DMS 273 treated with DMSO at 0.1 percent for 48 hours (cell line): ENCODE results near the gene FKBP6.
"Not testable (repeated sequence)": the region's sequence is repeated elsewhere in the genome, so short reads cannot be mapped to it uniquely, and the experiment has no call there.

Experiments
- DNase-seq: peaks from one replicate; lab custom pipeline; 2025; lab: John Stamatoyannopoulos, UW

FKBP6 gene

DNA sequence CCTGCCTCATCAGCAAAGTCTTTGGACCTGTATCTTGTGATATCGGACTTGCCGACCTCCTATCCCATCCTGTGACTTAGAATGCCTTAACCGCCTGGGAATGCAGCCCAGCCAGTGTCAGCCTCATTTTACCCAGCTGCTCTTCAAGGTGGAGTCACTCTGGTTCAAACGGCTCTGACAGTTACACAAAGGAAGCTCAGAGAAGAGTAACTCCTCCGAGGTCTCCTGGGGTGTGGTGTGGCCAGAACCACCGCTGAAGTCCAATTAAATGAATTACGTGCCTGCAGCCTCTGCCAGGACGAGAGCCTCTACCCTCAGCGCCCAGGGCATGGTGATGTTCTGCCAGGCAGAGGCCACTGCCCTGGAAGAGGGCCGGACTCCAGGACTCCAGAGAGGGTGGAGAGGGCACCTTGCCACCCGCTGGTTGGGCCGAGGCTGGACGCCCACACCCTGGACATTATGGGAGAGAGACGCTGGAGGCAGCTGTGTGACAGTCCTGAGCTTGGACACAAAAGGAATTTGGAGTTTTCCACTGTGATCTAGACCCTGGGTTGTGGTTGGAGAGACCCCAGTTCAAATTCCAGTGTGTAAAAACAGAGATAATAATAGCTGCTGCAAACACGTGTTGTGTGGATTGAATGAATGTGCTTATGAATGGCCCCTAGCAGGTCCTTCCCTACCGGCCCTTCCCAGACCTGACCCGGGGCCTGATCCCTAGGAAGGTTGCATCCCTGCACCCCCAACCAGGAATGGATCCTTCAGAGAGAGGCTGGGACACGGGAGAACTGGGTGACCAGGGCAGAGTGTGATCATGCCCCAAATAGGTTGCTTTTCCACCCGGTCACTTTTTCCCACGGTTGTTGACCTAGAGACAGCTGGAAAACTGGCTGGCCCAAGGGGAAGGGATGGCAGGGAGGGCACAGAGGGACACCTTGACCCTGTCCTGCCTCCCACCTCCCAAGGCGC is 67.9 kb downstream of the FKBP6 start:
- DNase-seq, result no peak

DNA sequence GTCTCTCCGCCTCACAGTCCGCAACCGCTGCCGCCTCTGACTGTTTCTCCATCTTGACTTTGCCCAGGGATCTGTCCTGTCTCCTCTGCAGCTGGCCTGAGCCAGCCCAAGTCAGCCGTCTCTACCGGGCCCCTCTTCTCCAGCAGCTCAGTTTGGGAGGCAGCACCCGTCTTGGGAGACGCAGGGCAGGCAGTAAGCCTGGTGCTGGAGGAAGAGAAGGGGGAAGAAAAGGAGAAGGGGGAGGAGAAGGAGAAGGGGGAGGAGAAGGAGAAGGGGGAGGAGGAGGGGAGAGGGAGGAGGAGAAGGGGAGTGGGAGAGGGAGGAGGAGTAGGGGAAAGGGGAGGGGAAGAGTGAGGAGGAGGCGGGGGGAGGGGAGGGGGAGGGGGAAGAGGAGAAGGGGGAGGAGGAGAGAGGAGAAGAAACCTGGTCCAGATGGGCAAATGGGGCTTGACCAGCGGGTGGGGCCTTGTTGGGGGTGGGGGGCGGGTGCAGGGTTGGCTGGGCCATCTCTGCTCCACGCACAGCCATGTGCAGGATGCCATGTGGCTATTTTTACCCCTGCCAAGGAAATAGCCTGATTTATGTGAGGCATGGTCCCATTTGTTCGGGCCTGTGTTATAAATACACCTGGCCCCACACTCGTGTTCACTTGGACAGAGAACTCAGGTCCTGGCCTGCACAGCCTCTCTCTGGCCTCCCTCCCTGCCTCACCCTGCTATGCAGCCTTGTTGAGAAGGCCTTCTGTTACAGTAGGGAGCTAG is 69.7 kb downstream of the FKBP6 start:
- DNase-seq, result no peak

DNA sequence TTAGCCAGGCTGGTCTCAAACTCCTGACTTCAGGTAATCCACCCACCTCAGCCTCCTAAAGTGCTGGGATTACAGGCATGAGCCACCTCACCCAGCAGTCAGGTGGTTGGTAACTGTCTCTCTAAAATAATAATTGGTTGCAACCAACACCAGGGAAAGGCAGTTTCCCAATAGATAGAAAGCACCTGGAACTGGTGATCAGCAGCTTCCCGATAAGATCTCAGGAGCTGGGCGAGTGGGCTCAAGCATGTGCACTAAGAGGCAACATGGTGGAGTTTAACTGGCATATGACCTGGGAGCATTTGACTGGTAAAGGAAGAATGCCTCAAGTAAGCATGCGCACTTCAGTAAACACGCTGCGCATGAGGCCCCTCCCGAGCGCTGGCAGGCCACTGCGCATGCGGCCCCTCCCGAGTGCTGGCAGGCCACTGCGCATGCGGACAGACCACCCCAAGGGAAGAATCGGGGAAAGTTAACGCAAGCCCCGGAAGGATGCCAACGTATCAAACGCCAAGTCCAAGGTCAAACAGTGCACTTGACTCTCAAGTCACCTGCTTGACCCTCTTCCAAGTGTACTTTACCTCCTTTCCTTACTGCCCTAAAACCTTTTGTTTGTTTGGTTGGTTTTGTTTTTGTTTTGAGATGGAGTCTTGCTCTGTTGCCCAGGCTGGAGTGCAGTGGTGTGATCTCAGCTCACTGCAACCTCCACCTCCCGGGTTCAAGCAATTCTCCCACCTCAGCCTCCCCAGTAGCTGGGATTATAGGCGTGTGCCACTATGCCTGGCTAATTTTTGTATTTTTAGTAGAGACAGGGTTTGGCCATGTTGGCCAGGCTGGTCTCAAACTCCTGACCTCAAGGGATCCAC is 71.5 kb downstream of the FKBP6 start:
- not testable (repeated sequence) for DNase-seq

DNA sequence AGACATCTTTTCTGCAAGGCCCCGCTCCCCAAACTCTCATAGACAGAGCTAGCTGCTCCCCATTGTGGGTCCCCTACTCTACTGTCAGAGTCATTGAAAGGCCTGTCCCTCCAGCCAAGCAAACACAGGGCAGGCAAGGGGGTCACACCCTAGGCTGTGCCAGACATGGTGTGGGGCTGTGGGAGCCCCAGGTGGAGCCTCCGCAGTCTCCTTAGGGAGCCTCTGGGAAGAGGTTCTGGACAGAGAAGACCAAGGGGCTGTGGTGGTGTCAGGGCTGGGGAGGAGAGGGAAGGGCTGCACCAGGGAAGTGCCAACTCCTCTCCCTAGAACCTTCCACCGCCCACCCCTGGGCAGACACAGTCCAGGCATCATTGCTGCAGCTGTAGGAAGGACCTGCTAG is 76.9 kb downstream of the FKBP6 start:
- DNase-seq, result not testable (repeated sequence)
